Mesodermal cell (in vitro differentiated cells): Measurements from ENCODE around the gene RASGRF2.

Experiments used
- H3K27ac ChIP-seq: 2 replicates; pipeline ENCODE4 v1.7.0; 2013; ENCODE audit warnings: mild to moderate bottlenecking, low read depth, low read length, moderate library complexity; ENCODE audit not compliant: severe bottlenecking
- H3K36me3 ChIP-seq: 2 replicates; pipeline ENCODE4 v1.7.1; 2013; ENCODE audit warnings: mild to moderate bottlenecking, low read length, moderate library complexity; ENCODE audit not compliant: control insufficient read depth, insufficient read depth
- H3K4me1 ChIP-seq: one replicate; pipeline ENCODE4 v1.7.1; 2013; ENCODE audit warnings: mild to moderate bottlenecking, low read length; ENCODE audit not compliant: insufficient read depth, control insufficient read depth, poor library complexity, severe bottlenecking
- H3K4me3 ChIP-seq: 2 replicates; pipeline ENCODE4 v1.7.0; 2013; ENCODE audit warnings: low read length, control low read depth, mild to moderate bottlenecking; ENCODE audit not compliant: insufficient read depth, poor library complexity, severe bottlenecking; ENCODE audit errors: extremely low read depth
- H3K9me3 ChIP-seq: 2 replicates; pipeline ENCODE4 v1.7.1; 2013; ENCODE audit warnings: mild to moderate bottlenecking, low read length, moderate library complexity; ENCODE audit not compliant: control insufficient read depth
- WGBS, 2 experiments: methylation state at CpG; one replicate each; pipeline ENCODE4 v1.1.5; 2013; ENCODE audit warnings: missing lambda C conversion rate in 2 of 2; ENCODE audit not compliant: insufficient coverage in 2 of 2; 5-methylcytosine and 5-hydroxymethylcytosine counted together

RASGRF2 gene

DNA sequence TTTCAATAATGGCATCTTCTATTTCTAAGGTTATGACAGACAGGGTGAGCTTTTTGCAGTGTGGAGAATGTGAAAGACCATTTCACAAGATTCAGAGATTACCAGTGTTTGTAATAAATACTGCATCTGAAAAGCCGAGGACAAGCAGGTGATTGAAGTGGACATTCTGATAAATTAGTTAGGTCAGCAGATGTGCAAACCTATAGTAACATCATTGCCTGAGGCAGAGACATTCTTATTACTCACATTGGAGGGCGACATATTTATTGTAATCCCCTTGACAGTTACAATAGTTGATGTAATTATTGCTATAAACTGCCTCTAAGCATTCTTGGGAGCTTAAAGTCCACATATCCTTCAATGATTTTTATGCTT is 3.3 kb downstream of the RASGRF2 start:
- Histone ChIP-seq H3K27ac (no peak overlapping the region), H3K36me3 (no peaks in the 10 kb centered on the region), H3K9me3 (no peaks in the 10 kb centered on the region), H3K4me3 (no peak overlapping the region), H3K4me1 (peaks cover 28% of the 10 kb centered on the region)
- 100% methylated on average over 1 of the region's 2 CpGs; no CpG with 5 or more reads in 1 of the 2 experiments for WGBS, 2 experiments

DNA sequence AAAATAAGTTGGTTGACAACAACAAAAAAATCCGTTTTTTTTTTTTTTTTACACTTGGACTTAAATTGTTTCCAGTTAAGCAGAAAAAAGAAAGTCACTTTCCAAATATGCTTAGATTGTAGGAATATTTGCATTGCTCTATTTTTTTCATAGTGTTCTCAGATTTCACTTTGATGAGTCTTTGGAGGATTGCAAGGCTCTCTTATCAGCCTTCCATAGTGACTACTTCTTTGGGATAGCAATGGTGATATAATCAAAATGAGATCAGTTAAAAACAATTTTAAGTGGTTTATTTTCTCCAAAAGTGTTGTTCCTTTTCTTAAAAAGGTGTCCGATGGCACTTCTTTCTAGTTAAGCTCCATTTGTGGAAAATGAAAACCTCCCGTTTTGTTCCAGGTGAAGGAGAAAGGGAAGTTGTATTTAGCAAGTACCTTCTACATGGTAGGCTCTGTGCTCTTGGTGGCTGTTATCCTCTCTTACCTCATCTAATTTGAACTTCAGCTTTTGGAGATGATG is 3.9 kb downstream of the RASGRF2 start:
- WGBS, 2 experiments = no CpG with 5 or more reads among the region's 3 CpGs
- Histone ChIP-seq H3K4me3 (no peak overlapping the region), H3K36me3 (no peaks in the 10 kb centered on the region), H3K27ac (no peak overlapping the region), H3K9me3 (no peaks in the 10 kb centered on the region), H3K4me1 (peaks cover 31% of the 10 kb centered on the region)

- peak overlapping the region; percentile 20 for H3K27ac ChIP-seq
- no peak overlapping the region for H3K4me3 ChIP-seq
- H3K4me1 ChIP-seq = peaks cover 31% of the 10 kb centered on the region
- no CpG with 5 or more reads among the region's 3 CpGs for WGBS, 2 experiments
- H3K36me3 ChIP-seq = no peaks in the 10 kb centered on the region
- no peaks in the 10 kb centered on the region for H3K9me3 ChIP-seq
Observed at GRCh38 chr5:80964491-80964890, 4.3 kb downstream of the RASGRF2 start.

DNA sequence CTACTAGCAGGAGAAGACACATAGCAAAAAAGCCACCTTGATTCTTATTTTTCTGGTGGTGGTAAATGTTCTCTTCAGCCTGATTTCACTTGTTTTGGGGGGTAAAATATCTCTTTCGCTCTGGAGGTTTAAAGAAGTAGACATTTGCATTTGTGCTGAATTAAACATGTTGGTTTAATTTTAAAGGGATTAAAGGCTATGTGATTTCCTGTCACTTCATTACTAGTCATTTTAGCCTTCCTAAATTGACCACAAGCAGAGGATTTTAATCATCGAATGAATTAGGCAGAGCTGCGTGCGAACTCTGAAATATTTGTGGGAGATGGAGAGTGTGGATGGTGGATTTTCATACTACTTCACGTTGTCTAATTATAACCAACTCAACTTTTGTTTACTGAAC is 4.8 kb downstream of the RASGRF2 start:
- WGBS, 2 experiments = 83% methylated on average over 1 of the region's 5 CpGs; no CpG with 5 or more reads in 1 of the 2 experiments
- no peak overlapping the region for H3K4me3 ChIP-seq
- no peaks in the 10 kb centered on the region for H3K9me3 ChIP-seq
- peak overlapping the region; percentile 20 for H3K27ac ChIP-seq
- no peaks in the 10 kb centered on the region for H3K36me3 ChIP-seq
- H3K4me1 ChIP-seq = peaks cover 31% of the 10 kb centered on the region

DNA sequence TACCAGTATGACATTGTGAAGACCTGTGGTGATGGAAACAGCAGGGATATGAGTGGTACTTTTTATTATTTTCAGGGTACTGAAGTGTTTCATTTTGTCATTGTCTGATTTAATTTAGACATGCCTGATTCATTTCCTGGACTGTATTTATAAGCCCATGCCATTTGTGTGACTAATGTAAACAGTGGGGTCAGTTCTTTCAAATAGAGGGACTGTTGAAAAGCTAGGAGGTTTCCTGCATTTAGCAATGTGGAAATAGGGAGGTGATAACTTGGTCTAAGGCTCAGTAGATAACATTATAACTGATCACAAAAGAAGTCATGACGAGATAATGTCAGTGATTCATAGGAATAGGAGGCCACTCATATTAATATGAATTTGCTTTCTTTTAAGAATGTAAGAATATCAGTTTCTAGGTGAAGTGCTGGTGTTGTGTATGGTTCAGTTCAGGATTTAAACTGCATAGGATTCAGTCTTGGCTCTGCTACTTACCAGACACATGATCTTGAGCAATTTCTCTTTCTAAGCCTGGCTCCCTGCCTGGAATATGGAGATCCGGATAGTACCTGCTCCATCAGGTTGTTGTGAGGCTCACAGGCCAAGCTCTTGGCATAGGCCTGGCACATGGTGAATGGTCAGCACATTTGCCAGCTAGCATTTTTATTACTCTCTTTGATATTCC is 7.5 kb downstream of the RASGRF2 start:
- peak overlapping the region; percentile 55 for H3K27ac ChIP-seq
- no peak overlapping the region for H3K4me3 ChIP-seq
- H3K36me3 ChIP-seq = no peaks in the 10 kb centered on the region
- H3K9me3 ChIP-seq = no peaks in the 10 kb centered on the region
- 75 to 93% methylated on average over 1 of the region's 2 CpGs for WGBS, 2 experiments
- H3K4me1 ChIP-seq = peaks cover 31% of the 10 kb centered on the region

DNA sequence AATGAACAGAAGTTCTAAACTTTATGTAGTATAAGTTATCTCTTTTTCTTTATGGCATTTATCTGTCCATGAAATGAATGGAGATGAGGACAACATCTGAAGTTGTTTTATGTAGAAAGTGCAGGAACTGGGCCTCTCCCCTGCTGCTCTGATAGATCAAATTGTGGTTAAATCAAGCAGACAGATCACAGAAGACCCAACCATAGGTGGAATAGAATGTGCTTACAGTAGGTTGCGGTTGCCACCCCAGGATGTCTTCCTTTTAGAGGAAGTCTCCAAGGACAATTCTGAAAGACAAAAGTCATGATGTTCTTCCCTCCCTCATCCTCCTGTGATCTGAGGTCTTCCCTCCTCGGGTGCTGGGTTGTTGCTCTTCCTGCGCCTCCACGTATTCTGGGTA is 12.9 kb downstream of the RASGRF2 start:
- 82 to 96% methylated on average over 3 to 4 of the region's 4 CpGs for WGBS, 2 experiments
- Histone ChIP-seq H3K9me3 (no peaks in the 10 kb centered on the region), H3K4me3 (no peak overlapping the region), H3K4me1 (peaks cover 16% of the 10 kb centered on the region), H3K27ac (no peak overlapping the region), H3K36me3 (no peaks in the 10 kb centered on the region)

GRCh38 chr5:80975065-80975464 is 14.9 kb downstream of the RASGRF2 start:
- H3K36me3 ChIP-seq = no peaks in the 10 kb centered on the region
- H3K4me1 ChIP-seq = peaks cover 9% of the 10 kb centered on the region
- H3K27ac ChIP-seq = no peak overlapping the region
- H3K9me3 ChIP-seq = no peaks in the 10 kb centered on the region
- no peak overlapping the region for H3K4me3 ChIP-seq
- 91% methylated on average over 3 of the region's 5 CpGs; no CpG with 5 or more reads in 1 of the 2 experiments for WGBS, 2 experiments

DNA sequence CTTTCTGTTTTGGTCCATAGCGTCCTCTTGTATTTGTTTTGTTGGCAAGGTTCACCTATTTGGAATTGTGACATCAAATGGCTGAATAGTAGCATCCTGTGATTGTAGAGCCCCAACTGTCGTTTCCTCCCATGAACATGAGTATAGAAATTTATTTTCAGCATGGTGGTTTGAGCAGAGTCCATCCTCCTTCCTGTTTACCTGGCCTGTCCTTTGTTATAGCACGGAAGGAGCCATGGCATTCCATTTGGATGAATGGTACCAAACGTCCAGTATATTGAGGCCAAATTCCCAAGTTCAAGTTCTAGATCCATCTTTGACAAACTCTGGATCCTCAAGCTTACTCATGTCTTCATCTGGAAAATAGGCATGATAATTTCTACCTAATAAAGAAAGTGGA is 16.8 kb downstream of the RASGRF2 start:
- no peaks in the 10 kb centered on the region for H3K36me3 ChIP-seq
- H3K27ac ChIP-seq = no peak overlapping the region
- 94 to 100% methylated on average over 3 to 4 of the region's 4 CpGs for WGBS, 2 experiments
- H3K4me3 ChIP-seq = no peak overlapping the region
- no peaks in the 10 kb centered on the region for H3K9me3 ChIP-seq
- H3K4me1 ChIP-seq = peaks cover 9% of the 10 kb centered on the region

GRCh38 chr5:80977764-80978163 is 17.6 kb downstream of the RASGRF2 start:
- no peak overlapping the region for H3K27ac ChIP-seq
- no peaks in the 10 kb centered on the region for H3K9me3 ChIP-seq
- WGBS, 2 experiments = no CpG with 5 or more reads among the region's 1 CpG

DNA sequence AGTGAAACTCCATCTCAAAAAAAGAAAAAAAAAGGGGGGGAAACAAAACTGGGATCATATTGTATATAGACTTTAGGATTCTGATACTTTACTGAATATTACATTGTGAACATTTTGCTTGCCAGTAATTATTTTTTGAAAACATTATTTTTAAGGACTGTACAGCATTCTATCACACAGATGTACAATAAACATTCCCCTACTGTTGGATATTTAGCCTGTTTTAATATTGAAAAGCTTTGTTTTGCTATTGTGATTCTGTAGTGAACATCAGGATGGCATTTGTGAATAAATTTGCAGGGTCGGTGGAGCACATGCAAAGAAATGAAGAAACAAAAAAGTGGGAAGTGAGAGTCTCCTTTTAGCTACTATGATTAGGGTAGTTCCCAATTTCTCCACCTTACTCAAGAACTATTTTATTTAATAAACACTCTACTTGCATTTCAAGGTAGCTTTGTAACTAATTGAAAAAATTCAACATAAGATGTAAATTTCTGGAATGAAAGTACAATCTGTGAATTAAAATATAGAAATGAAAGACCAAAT is 18.7 kb downstream of the RASGRF2 start:
- H3K4me1 ChIP-seq = peaks cover 9% of the 10 kb centered on the region
- no peak overlapping the region for H3K27ac ChIP-seq
- H3K4me3 ChIP-seq = no peak overlapping the region
- no CpG with 5 or more reads among the region's 1 CpG for WGBS, 2 experiments
- H3K36me3 ChIP-seq = no peaks in the 10 kb centered on the region
- H3K9me3 ChIP-seq = no peaks in the 10 kb centered on the region

More at GRCh38 chr5:80977764-80978163, 17.6 kb downstream of the RASGRF2 start:
- H3K4me3 ChIP-seq = no peak overlapping the region
- no peaks in the 10 kb centered on the region for H3K36me3 ChIP-seq
- H3K4me1 ChIP-seq = peaks cover 9% of the 10 kb centered on the region

DNA sequence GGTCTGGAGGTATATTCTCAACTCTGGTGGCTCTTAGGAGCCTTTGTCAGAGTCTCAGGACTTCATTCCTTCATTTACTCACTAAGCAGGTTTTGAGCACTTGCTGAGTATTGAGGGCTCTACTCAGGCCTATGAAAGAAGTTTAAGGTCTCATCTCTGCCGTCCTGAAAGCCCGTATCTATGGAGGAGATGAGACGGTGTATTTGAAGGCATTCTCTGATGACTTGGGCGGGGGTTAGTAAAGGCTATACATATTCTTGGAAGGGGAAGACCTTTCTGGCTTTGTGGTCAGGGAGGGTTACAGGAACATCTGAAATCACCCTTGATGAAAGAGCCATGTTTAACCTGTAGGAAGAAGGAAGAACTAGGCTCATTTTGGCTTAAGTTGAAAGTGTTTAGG is 21.9 kb downstream of the RASGRF2 start:
- Histone ChIP-seq H3K4me3 (no peak overlapping the region), H3K4me1 (no peaks in the 10 kb centered on the region), H3K36me3 (no peaks in the 10 kb centered on the region), H3K9me3 (no peaks in the 10 kb centered on the region), H3K27ac (no peak overlapping the region)
- WGBS, 2 experiments = 42 to 43% methylated on average over 4 of the region's 4 CpGs
